T follicular helper cell (primary cell): ENCODE measurements around the gene VPS13D.

Source experiments
- DNase-seq: peaks from one replicate; pipeline ENCODE4 v3.0.0-alpha.2; 2020; ENCODE audit warnings: low read depth

VPS13D gene

GRCh38 chr1:12472798-12473551 is 243.1 kb downstream of the VPS13D start:
- peak; percentile 12 for DNase-seq

GRCh38 chr1:12473596-12474362 is 243.9 kb downstream of the VPS13D start:
- no peak for DNase-seq

GRCh38 chr1:12475101-12475500 is 245.3 kb downstream of the VPS13D start:
- DNase-seq, result no peak

GRCh38 chr1:12475530-12475934 is 245.7 kb downstream of the VPS13D start:
- no peak for DNase-seq

- DNase-seq, result no peak
Measured at GRCh38 chr1:12475947-12476346, 246.1 kb downstream of the VPS13D start.

- DNase-seq, result no peak
Measured at GRCh38 chr1:12477314-12477713, 247.5 kb downstream of the VPS13D start.

- no peak for DNase-seq
Measured at GRCh38 chr1:12477936-12478611, 248.2 kb downstream of the VPS13D start.

- peak; percentile 4 for DNase-seq
Measured at GRCh38 chr1:12478612-12478985, 248.8 kb downstream of the VPS13D start.

GRCh38 chr1:12479311-12479710 is 249.5 kb downstream of the VPS13D start:
- no peak for DNase-seq

GRCh38 chr1:12480041-12480440 is 250.2 kb downstream of the VPS13D start:
- no peak for DNase-seq

GRCh38 chr1:12480748-12481362 is 251.0 kb downstream of the VPS13D start:
- no peak for DNase-seq

GRCh38 chr1:12481928-12482327 is 252.1 kb downstream of the VPS13D start:
- no peak for DNase-seq

- no peak for DNase-seq
Measured at GRCh38 chr1:12482988-12483387, 253.2 kb downstream of the VPS13D start.

GRCh38 chr1:12485231-12486058 is 255.6 kb downstream of the VPS13D start:
- DNase-seq, result no peak

GRCh38 chr1:12486059-12486341 is 256.2 kb downstream of the VPS13D start:
- no peak for DNase-seq

GRCh38 chr1:12486401-12487005 is 256.7 kb downstream of the VPS13D start:
- no peak for DNase-seq

- DNase-seq, result no peak
Measured at GRCh38 chr1:12487520-12487919, 257.7 kb downstream of the VPS13D start.

GRCh38 chr1:12488666-12489354 is 259.0 kb downstream of the VPS13D start:
- DNase-seq, result no peak

- no peak for DNase-seq
Measured at GRCh38 chr1:12490532-12491142, 260.8 kb downstream of the VPS13D start.

GRCh38 chr1:12491656-12492055 is 261.8 kb downstream of the VPS13D start:
- no peak for DNase-seq
